ENCODE results near the gene VMO1.

GRCh38 chr17:4743898-4744297 lies 42.3 kb downstream of the VMO1 start:
- no peak for TF ChIP-seq MXI1 (conservative IDR thresholded peaks at IDR 0.05; ENCODE audit: poor library complexity, severe bottlenecking)
- TF ChIP-seq CTCF (IDR thresholded peaks at IDR 0.05; ENCODE audit: poor library complexity, severe bottlenecking), result no peak
- no peak for TF ChIP-seq TAF1 (IDR thresholded peaks at IDR 0.05; ENCODE audit: low read depth)
- no peak for TF ChIP-seq RAD21 (conservative IDR thresholded peaks at IDR 0.05)
